Glutamatergic neuron (in vitro differentiated cells): ENCODE measurements around the gene FIS1. TPM values are rescaled to one million over a fixed set of nuclear protein-coding genes. Genes with fewer than 3 reads are reported as not detected.

Source experiments
- DNase-seq: peaks from one replicate; pipeline ENCODE4 v3.0.0; 2022
- H3K27ac Mint-ChIP-seq: one replicate; pipeline ENCODE4 v1.8.0; 2020; ENCODE audit warnings: mild to moderate bottlenecking, mixed read lengths, inconsistent platforms; ENCODE audit not compliant: unreplicated experiment
- H3K27me3 Mint-ChIP-seq: one replicate; pipeline ENCODE4 v1.8.0; 2020; ENCODE audit warnings: mild to moderate bottlenecking, moderate library complexity, mixed read lengths, inconsistent platforms; ENCODE audit not compliant: unreplicated experiment
- H3K36me3 Mint-ChIP-seq: one replicate; pipeline ENCODE4 v1.8.0; 2020; ENCODE audit warnings: mild to moderate bottlenecking, mixed read lengths, inconsistent platforms; ENCODE audit not compliant: unreplicated experiment
- H3K4me1 Mint-ChIP-seq: one replicate; pipeline ENCODE4 v1.8.0; 2020; ENCODE audit warnings: mild to moderate bottlenecking, low read depth, mixed read lengths, inconsistent platforms; ENCODE audit not compliant: unreplicated experiment
- H3K4me3 Mint-ChIP-seq: one replicate; pipeline ENCODE4 v1.8.0; 2020; ENCODE audit warnings: mild to moderate bottlenecking, mixed read lengths, inconsistent platforms; ENCODE audit not compliant: unreplicated experiment
- H3K9me3 Mint-ChIP-seq: one replicate; pipeline ENCODE4 v1.8.0; 2020; ENCODE audit warnings: mild to moderate bottlenecking, moderate library complexity, mixed read lengths, inconsistent platforms; ENCODE audit not compliant: unreplicated experiment
- CTCF ChIP-seq: fragments of 200-600 bp; sonication (generic); IDR thresholded peaks from one replicate; pipeline ENCODE4 v1.5.0; 2021; ENCODE audit not compliant: partially characterized antibody, unreplicated experiment
- total RNA-seq: library from RNA; stranded (reverse); fragmentation: NEBNext Ultra II Directional; extraction: Animal tissue kit (Norgen Biotek cat#: 25700); gene quantifications from one replicate; pipeline ENCODE4 v1.2.1, GENCODE V29; 2021; ENCODE audit not compliant: unreplicated experiment

Gene FIS1
- total RNA-seq, 1 donor from 2014 or later: 128 TPM

- no peaks in the 10 kb centered on the region for H3K36me3 Mint-ChIP-seq
- H3K27ac Mint-ChIP-seq: no peak overlapping the region
- no peak for TF ChIP-seq CTCF
- H3K4me3 Mint-ChIP-seq: no peak overlapping the region
- peaks cover 5% of the 10 kb centered on the region for H3K27me3 Mint-ChIP-seq
- H3K4me1 Mint-ChIP-seq: no peaks in the 10 kb centered on the region
- H3K9me3 Mint-ChIP-seq: peaks cover 1% of the 10 kb centered on the region
- no peak for DNase-seq
Measured at GRCh38 chr7:101195884-101196283, 49.0 kb downstream of the FIS1 start.

Other genes starting within 250 kb of the FIS1 start
- not detected for gene MUC17, start 225.0 kb downstream of the FIS1 start, total RNA-seq
- 0.61 TPM for gene TRIM56, start 159.6 kb downstream of the FIS1 start, total RNA-seq
- not detected for gene SERPINE1, start 118.0 kb downstream of the FIS1 start, total RNA-seq
- 50.4 TPM for gene AP1S1, start 90.6 kb downstream of the FIS1 start, total RNA-seq
- 8.4 TPM for gene VGF, start 79.5 kb downstream of the FIS1 start, total RNA-seq
- gene NAT16, start 64.8 kb downstream of the FIS1 start, total RNA-seq: 2.4 TPM
- gene MOGAT3, start 44.0 kb downstream of the FIS1 start, total RNA-seq: not detected
- gene PLOD3, start 27.5 kb downstream of the FIS1 start, total RNA-seq: 47.1 TPM
- 60.8 TPM for gene ZNHIT1, start 26.9 kb downstream of the FIS1 start, total RNA-seq
- gene CLDN15, start 7.3 kb downstream of the FIS1 start, total RNA-seq: 9.4 TPM
- 20.9 TPM for gene IFT22, start 76.7 kb upstream of the FIS1 start, total RNA-seq
- gene COL26A1, start 117.8 kb upstream of the FIS1 start, total RNA-seq: 66.2 TPM